Measurements from ENCODE around the gene AHNAK2.

The AHNAK2 gene

DNA sequence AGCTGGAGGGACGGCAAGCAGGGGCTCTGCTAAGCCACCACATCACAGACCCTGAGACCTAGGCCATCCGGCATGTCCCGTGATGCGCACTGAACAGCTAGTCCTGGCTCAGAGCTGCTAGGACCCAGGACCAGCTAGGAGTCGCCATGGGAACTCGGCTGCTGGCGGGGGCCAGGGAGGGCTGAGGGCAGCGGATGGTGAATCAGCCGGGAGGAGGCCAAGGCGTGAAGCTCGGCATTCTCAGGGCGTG, 5.1 kb downstream of the AHNAK2 start:
- H4K20me1 ChIP-seq (ENCODE audit: insufficient read depth, low read length), result no peaks in the 10 kb centered on the region
- H3K9ac ChIP-seq (ENCODE audit: low read length), result no peak overlapping the region
- DNase-seq, result no peak
- no peaks in the 10 kb centered on the region for H3K79me2 ChIP-seq (ENCODE audit: low read length)
- H2AFZ ChIP-seq (ENCODE audit: low read length), result no peak overlapping the region
- no peak overlapping the region for H3K4me2 ChIP-seq (ENCODE audit: low read depth, low read length)
- H3F3A ChIP-seq (ENCODE audit: insufficient read depth, low read length), result no peaks in the 10 kb centered on the region
- no peaks in the 10 kb centered on the region for H3K9me3 ChIP-seq (replicated peaks; ENCODE audit: insufficient read depth, low read length)
- H3K4me3 ChIP-seq (ENCODE audit: low read length), result no peak overlapping the region
- H3K9me2 ChIP-seq (replicated peaks; ENCODE audit: insufficient read depth, low read length), result no peaks in the 10 kb centered on the region
- TF ChIP-seq CTCF (IDR thresholded peaks at IDR 0.05; ENCODE audit: low read length) (no peak), EZH2phosphoT487 (IDR thresholded peaks at IDR 0.05; ENCODE audit: low read length) (no peak), EZH2 (optimal IDR thresholded peaks at IDR 0.05; ENCODE audit: low read depth, low read length) (no peak)
- H3K27me3 ChIP-seq (replicated peaks; ENCODE audit: insufficient read depth, low read length), result peaks cover 25% of the 10 kb centered on the region
- H3K4me1 ChIP-seq (ENCODE audit: low read length), result no peaks in the 10 kb centered on the region
- H3K36me3 ChIP-seq (replicated peaks; ENCODE audit: insufficient read depth, low read length), result no peaks in the 10 kb centered on the region
- no peak overlapping the region for H3K27ac ChIP-seq (ENCODE audit: low read length)

DNA sequence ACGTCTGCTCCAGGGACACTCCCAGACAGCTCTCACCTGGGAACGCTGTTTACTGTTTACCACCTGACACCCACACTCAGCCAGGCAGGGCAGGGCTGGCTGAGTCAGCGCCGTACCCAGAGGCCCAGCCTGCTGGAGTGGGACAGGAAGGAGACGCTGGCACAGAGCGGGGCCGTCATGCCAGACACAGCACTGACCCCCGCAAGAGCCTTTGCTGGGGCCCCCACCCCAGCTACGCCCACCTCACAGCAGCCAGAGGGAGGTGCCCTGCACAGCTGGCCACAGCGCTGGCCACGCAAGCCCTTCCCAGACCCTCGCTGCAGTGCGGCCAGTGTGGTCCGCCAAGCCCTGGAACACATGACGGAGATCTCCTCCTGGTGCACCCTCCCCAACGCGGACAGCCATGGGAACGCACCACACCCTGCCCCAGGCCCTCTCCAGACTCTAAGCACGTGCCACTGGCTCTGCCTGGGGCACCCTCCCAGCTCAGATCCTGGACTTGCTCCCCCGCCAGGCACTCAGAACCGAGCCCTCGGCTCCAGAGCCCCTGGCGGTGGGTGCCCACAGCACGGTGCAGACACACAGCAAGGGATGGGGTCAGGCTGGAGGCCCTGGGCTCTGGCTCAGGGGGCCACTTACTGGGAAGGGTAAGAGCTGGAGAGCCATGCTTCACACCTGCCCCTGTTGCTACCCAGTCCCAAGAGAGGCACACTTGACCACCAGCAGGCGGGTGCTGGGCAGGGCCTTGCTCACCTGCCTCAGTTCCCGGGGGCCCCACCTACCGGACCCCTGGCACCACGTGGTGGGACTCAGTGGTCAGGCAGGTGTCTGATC, 5.7 kb downstream of the AHNAK2 start:
- TF ChIP-seq CTCF (IDR thresholded peaks at IDR 0.05; ENCODE audit: low read length), result no peak
- no peak for TF ChIP-seq EZH2 (optimal IDR thresholded peaks at IDR 0.05; ENCODE audit: low read depth, low read length)
- no peak for TF ChIP-seq EZH2phosphoT487 (IDR thresholded peaks at IDR 0.05; ENCODE audit: low read length)
- Histone ChIP-seq H3K36me3 (replicated peaks; ENCODE audit: insufficient read depth, low read length) (no peaks in the 10 kb centered on the region), H3K27ac (ENCODE audit: low read length) (no peak overlapping the region), H3K9me2 (replicated peaks; ENCODE audit: insufficient read depth, low read length) (no peaks in the 10 kb centered on the region), H2AFZ (ENCODE audit: low read length) (no peak overlapping the region), H4K20me1 (ENCODE audit: insufficient read depth, low read length) (no peaks in the 10 kb centered on the region), H3K27me3 (replicated peaks; ENCODE audit: insufficient read depth, low read length) (peaks cover 27% of the 10 kb centered on the region), H3K79me2 (ENCODE audit: low read length) (no peaks in the 10 kb centered on the region), H3K4me1 (ENCODE audit: low read length) (no peaks in the 10 kb centered on the region), H3K4me2 (ENCODE audit: low read depth, low read length) (no peak overlapping the region), H3K9ac (ENCODE audit: low read length) (no peak overlapping the region), H3K9me3 (replicated peaks; ENCODE audit: insufficient read depth, low read length) (no peaks in the 10 kb centered on the region), H3F3A (ENCODE audit: insufficient read depth, low read length) (no peaks in the 10 kb centered on the region), H3K4me3 (ENCODE audit: low read length) (no peak overlapping the region)
- DNase-seq, result no peak

- Histone ChIP-seq H3K9me2 (replicated peaks; ENCODE audit: insufficient read depth, low read length) (no peaks in the 10 kb centered on the region), H3K27me3 (replicated peaks; ENCODE audit: insufficient read depth, low read length) (peaks cover 28% of the 10 kb centered on the region), H3F3A (ENCODE audit: insufficient read depth, low read length) (no peaks in the 10 kb centered on the region), H3K79me2 (ENCODE audit: low read length) (no peaks in the 10 kb centered on the region), H3K4me3 (ENCODE audit: low read length) (no peak overlapping the region), H3K9me3 (replicated peaks; ENCODE audit: insufficient read depth, low read length) (no peaks in the 10 kb centered on the region), H3K36me3 (replicated peaks; ENCODE audit: insufficient read depth, low read length) (no peaks in the 10 kb centered on the region), H2AFZ (ENCODE audit: low read length) (no peak overlapping the region), H3K27ac (ENCODE audit: low read length) (no peak overlapping the region), H4K20me1 (ENCODE audit: insufficient read depth, low read length) (no peaks in the 10 kb centered on the region), H3K9ac (ENCODE audit: low read length) (no peak overlapping the region), H3K4me2 (ENCODE audit: low read depth, low read length) (no peak overlapping the region), H3K4me1 (ENCODE audit: low read length) (no peaks in the 10 kb centered on the region)
- DNase-seq, result no peak
- no peak for TF ChIP-seq CTCF (IDR thresholded peaks at IDR 0.05; ENCODE audit: low read length)
- no peak for TF ChIP-seq EZH2 (optimal IDR thresholded peaks at IDR 0.05; ENCODE audit: low read depth, low read length)
- no peak for TF ChIP-seq EZH2phosphoT487 (IDR thresholded peaks at IDR 0.05; ENCODE audit: low read length)
These were observed 6.5 kb downstream of the AHNAK2 start for GRCh38 chr14:104971447-104972240.

Measured in MM.1S (cell line).